GM12801 (cell line): ENCODE data around the gene ATP5PO.

Experiments
- CTCF ChIP-seq: IDR thresholded peaks from one replicate; pipeline ENCODE4 v1.5.1; 2011; ENCODE audit warnings: control low read depth; ENCODE audit not compliant: insufficient read length; ENCODE audit errors: extremely low read depth

Gene ATP5PO

GRCh38 chr21:33883118-33883517, 32.5 kb downstream of the ATP5PO start:
- TF ChIP-seq CTCF: no peak

GRCh38 chr21:33881689-33882440, 33.7 kb downstream of the ATP5PO start:
- TF ChIP-seq CTCF: no peak

GRCh38 chr21:33880626-33881025, 35.0 kb downstream of the ATP5PO start:
- no peak for TF ChIP-seq CTCF

GRCh38 chr21:33878824-33879223, 36.8 kb downstream of the ATP5PO start:
- TF ChIP-seq CTCF: no peak

- no peak for TF ChIP-seq CTCF
These were observed 40.4 kb downstream of the ATP5PO start for GRCh38 chr21:33875026-33875695.

GRCh38 chr21:33874161-33874560, 41.4 kb downstream of the ATP5PO start:
- no peak for TF ChIP-seq CTCF

GRCh38 chr21:33872881-33873515, 42.6 kb downstream of the ATP5PO start:
- TF ChIP-seq CTCF: no peak
